Stimulated activated CD4-positive, alpha-beta T cell treated with anti-CD3 and anti-CD28 coated beads, Interleukin-15, amount 100 ng/mL, for 48 hours (primary cell): ENCODE measurements around the gene CALML6.

Source experiments
- DNase-seq, 2 donors: peaks; one replicate each; pipeline ENCODE4 v3.0.0-alpha.2; 2020; ENCODE audit warnings: low read depth in 2 of 2

The CALML6 gene

DNA sequence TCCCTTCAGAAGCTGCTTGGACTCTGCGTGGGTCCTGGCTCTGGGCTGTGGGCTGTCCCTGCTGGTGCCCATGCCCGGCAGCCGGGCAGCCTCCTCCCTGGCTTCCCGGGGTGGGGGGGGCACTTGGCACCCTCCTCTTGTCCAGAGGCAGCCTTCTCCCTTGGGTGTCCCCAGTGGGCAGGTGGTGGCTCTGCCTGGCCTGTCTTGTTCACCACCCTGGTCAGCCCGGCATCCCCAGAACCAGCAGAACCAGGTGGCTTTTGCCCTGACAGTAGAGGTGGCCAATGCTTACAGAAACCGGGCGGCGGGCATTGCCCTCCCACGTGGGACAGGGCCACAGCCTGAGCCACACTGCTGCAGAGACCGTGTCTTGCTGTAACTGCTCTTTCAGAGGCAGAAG lies 50.5 kb downstream of the CALML6 start:
- DNase-seq, result no peak

DNA sequence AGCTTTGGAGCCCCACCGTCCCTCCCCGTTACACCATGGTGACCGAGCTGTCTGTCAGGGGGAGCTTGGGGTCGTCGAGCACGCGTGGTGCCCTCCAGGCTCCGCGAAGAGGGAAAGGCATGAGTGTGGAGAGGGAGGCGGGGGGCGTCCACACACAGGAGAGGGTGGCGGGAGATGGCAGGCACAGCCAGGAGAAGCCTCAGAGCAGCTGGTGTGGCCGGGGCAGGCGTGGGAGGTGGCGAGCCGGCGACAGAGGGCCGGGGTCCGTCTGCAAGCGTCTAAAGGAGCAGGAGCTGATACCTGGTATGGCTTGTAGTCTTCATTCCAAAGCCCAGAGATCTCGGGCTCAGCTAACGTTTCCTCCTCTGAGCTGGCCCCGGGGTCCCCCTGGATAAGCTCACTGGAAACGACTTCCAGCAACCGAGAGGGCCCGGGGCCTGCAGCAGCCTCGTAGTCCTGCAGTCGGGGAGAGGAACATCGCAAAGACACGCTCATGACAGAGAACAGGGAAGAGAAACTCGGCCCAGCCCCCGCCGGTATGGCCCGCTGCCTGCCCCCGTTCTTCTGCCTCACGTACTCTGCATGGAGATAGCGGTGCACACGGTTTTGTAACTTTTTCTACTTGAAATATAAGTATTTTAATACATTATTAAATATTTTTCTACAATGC lies 51.1 kb downstream of the CALML6 start:
- no peak for DNase-seq
